ENCODE data around the gene TMEM8B. TPM values are rescaled to one million over a fixed set of nuclear protein-coding genes. Genes with fewer than 3 reads are reported as not detected.

Gene TMEM8B
- total and polyA plus RNA-seq, 9 of the 15 experiments (the other 6 are each of a cell fraction or from before 2014, with no cell fraction given), result 0.01 to 2.2 (median 1.1) TPM

- TF ChIP-seq GTF3C2 (IDR thresholded peaks at IDR 0.05; ENCODE audit: borderline replicate concordance, extremely low read depth, insufficient read length) (no peak), ZNF395 (CRISPR knock-in tag; IDR thresholded peaks at IDR 0.05) (peak; percentile 23; the same call in 1 of the 2 replicates), ZNF511 (CRISPR knock-in tag; IDR thresholded peaks at IDR 0.05) (0 out of 2 replicates have a peak, but pooled peaks have one; percentile 8), NCOA1 (IDR thresholded peaks at IDR 0.05; ENCODE audit: low read depth) (no peak), RREB1 (CRISPR knock-in tag; IDR thresholded peaks at IDR 0.05) (no peak), CBFA2T2 (conservative IDR thresholded peaks at IDR 0.05) (no peak), STAT6 (CRISPR knock-in tag; IDR thresholded peaks at IDR 0.05) (no peak), NONO (IDR thresholded peaks at IDR 0.05; ENCODE audit: low read depth in 2 of 2, low read length in 1 of 2) (peak in 1 of 2 experiments; percentile 96; a peak in 2 of 4 replicates), POLR2B (IDR thresholded peaks at IDR 0.05; ENCODE audit: low read depth, partially characterized antibody) (peak; percentile 77)
- TF ChIP-seq, protein P1, sequence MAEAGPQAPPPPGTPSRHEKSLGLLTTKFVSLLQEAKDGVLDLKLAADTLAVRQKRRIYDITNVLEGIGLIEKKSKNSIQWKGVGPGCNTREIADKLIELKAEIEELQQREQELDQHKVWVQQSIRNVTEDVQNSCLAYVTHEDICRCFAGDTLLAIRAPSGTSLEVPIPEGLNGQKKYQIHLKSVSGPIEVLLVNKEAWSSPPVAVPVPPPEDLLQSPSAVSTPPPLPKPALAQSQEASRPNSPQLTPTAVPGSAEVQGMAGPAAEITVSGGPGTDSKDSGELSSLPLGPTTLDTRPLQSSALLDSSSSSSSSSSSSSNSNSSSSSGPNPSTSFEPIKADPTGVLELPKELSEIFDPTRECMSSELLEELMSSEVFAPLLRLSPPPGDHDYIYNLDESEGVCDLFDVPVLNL (CRISPR knock-in tag; IDR thresholded peaks at IDR 0.05; ENCODE audit: low read depth), result 0 out of 2 replicates have a peak, but pooled peaks have one; percentile 44
Observed at GRCh38 chr9:35814841-35815543, 14.0 kb upstream of the TMEM8B start, which contains the start of gene HINT2 (continued).
